HG03095 (cell line): ENCODE results near the gene ATP8A1.
"Not testable (repeated sequence)": the region's sequence is repeated elsewhere in the genome, so short reads cannot be mapped to it uniquely, and the experiment has no call there.

Source experiments
- ATAC-seq: cut with Tn5 transposase; IDR thresholded peaks from one replicate; pipeline ENCODE4 v1.9.1; 2021; ENCODE audit warnings: moderate library complexity; ENCODE audit not compliant: unreplicated experiment

The ATP8A1 gene

GRCh38 chr4:42390622-42391354 is 266.1 kb downstream of the ATP8A1 start:
- no peak for ATAC-seq

- ATAC-seq: no peak
These were observed 271.4 kb downstream of the ATP8A1 start for GRCh38 chr4:42385516-42385915.

- no peak for ATAC-seq
These were observed 275.2 kb downstream of the ATP8A1 start for GRCh38 chr4:42381666-42382065.

- no peak for ATAC-seq
These were observed 279.4 kb downstream of the ATP8A1 start for GRCh38 chr4:42377497-42377896.

GRCh38 chr4:42372303-42372702 is 284.6 kb downstream of the ATP8A1 start:
- not testable (repeated sequence) for ATAC-seq

GRCh38 chr4:42371305-42372252 is 285.3 kb downstream of the ATP8A1 start:
- ATAC-seq: no peak

- no peak for ATAC-seq
These were observed 287.4 kb downstream of the ATP8A1 start for GRCh38 chr4:42369489-42369888.

- ATAC-seq: no peak
These were observed 289.9 kb downstream of the ATP8A1 start for GRCh38 chr4:42366959-42367358.

- no peak for ATAC-seq
These were observed 292.4 kb downstream of the ATP8A1 start for GRCh38 chr4:42364266-42365053.

- ATAC-seq: no peak
These were observed 293.3 kb downstream of the ATP8A1 start for GRCh38 chr4:42363614-42364013.

GRCh38 chr4:42362591-42362990 is 294.3 kb downstream of the ATP8A1 start:
- no peak for ATAC-seq

GRCh38 chr4:42361456-42361855 is 295.4 kb downstream of the ATP8A1 start:
- no peak for ATAC-seq

GRCh38 chr4:42360256-42360669 is 296.6 kb downstream of the ATP8A1 start:
- no peak for ATAC-seq

- no peak for ATAC-seq
These were observed 297.2 kb downstream of the ATP8A1 start for GRCh38 chr4:42359711-42360110.
